B cell (primary cell): ENCODE results near the gene CCDC134. TPM values are rescaled to one million over a fixed set of nuclear protein-coding genes. Genes with fewer than 3 reads are reported as not detected.

Experiments
- ATAC-seq: fragments of 200-7000 bp; cut with Tn5 transposase; one replicate; pipeline ENCODE4 v1.10.0; 2021; ENCODE audit warnings: low read depth, mild to moderate bottlenecking, moderate number of reproducible peaks, moderate library complexity
- CTCF ChIA-PET: fragments of 350-600 bp; sonication (Branson Sonifier 250); formaldehyde crosslinking; loops from one replicate; lab custom pipeline; 2021; ENCODE audit warnings: antibody characterized with exemption, inconsistent platforms; lab: Charles Lee
- POLR2A ChIA-PET: fragments of 350-600 bp; sonication (Branson Sonifier 250); formaldehyde crosslinking; loops from one replicate; lab custom pipeline; 2021; ENCODE audit warnings: antibody characterized with exemption; lab: Charles Lee
- DNase-seq: peaks from one replicate; pipeline ENCODE4 v3.0.0; 2013
- H2AFZ ChIP-seq: 2 replicates; pipeline ENCODE4 v1.6.1; 2012; ENCODE audit warnings: mild to moderate bottlenecking, low read depth, low read length; ENCODE audit not compliant: insufficient read depth, poor library complexity, severe bottlenecking
- H3K27ac ChIP-seq, 2 donors: 1 replicate in 1 of 2; 2 replicates in 1 of 2; pipeline ENCODE4 v1.5.1; 2012 to 2013; ENCODE audit warnings: low read length in 2 of 2, mild to moderate bottlenecking in 2 of 2, moderate library complexity in 1 of 2
- H3K27me3 ChIP-seq, 4 experiments: fragments of 200-600 bp in 1 of 4; sonication (generic) in 1 of 4; replicated peaks in 1 of 4; 1 replicate in 2 of 4; 2 replicates in 2 of 4; pipeline versions ENCODE4 v1.6.1 to v1.7.0; 2013 to 2016; ENCODE audit warnings: low read length in 3 of 4, mild to moderate bottlenecking in 2 of 4, mixed read lengths in 1 of 4, moderate library complexity in 1 of 4; ENCODE audit not compliant: insufficient read depth in 4 of 4, control insufficient read depth in 3 of 4; ENCODE audit errors: control extremely low read depth in 1 of 4
- H3K36me3 ChIP-seq, 2 experiments: replicated peaks in 1 of 2; 1 replicate in 1 of 2; 2 replicates in 1 of 2; pipeline versions ENCODE4 v1.6.1 to v1.7.1; 2013; ENCODE audit warnings: low read length in 1 of 2; ENCODE audit not compliant: insufficient read depth in 2 of 2, control insufficient read depth in 1 of 2; ENCODE audit errors: control extremely low read depth in 1 of 2, extremely low read depth in 1 of 2
- H3K4me1 ChIP-seq, 2 donors: fragments of 200-600 bp in 1 of 2; sonication (generic) in 1 of 2; 1 replicate in 1 of 2; 2 replicates in 1 of 2; pipeline versions ENCODE4 v1.5.1 to v1.6.1; 2013 to 2017; ENCODE audit warnings: low read length in 2 of 2; ENCODE audit not compliant: control insufficient read depth in 2 of 2, insufficient read depth in 2 of 2
- H3K4me2 ChIP-seq: replicated peaks from 2 replicates; pipeline ENCODE3; 2012; ENCODE audit warnings: mild to moderate bottlenecking, low read depth, low read length; ENCODE audit not compliant: poor library complexity, severe bottlenecking
- H3K4me3 ChIP-seq, 5 experiments: fragments of 200-600 bp in 1 of 5; sonication (generic) in 1 of 5; 1 replicate in 3 of 5; 2 replicates in 2 of 5; pipeline versions ENCODE4 v1.5.1 to v1.7.0; 2011 to 2016; ENCODE audit warnings: low read length in 4 of 5, mild to moderate bottlenecking in 4 of 5, low read depth in 2 of 5, control low read depth in 1 of 5, moderate library complexity in 1 of 5; ENCODE audit not compliant: insufficient read depth in 1 of 5; ENCODE audit errors: control extremely low read depth in 1 of 5, extremely low read depth in 1 of 5
- H3K79me2 ChIP-seq: fragments of 200-600 bp; sonication (generic); one replicate; pipeline ENCODE4 v1.6.0; 2016; ENCODE audit warnings: low read length; ENCODE audit not compliant: control insufficient read depth, insufficient read depth
- H3K9ac ChIP-seq: fragments of 200-600 bp; sonication (generic); 2 replicates; pipeline ENCODE4 v1.6.1; 2017; ENCODE audit warnings: mild to moderate bottlenecking, low read length, moderate library complexity
- H3K9me3 ChIP-seq, 3 donors: one replicate each; pipeline versions ENCODE4 v1.6.1 to v1.7.1; 2013; ENCODE audit warnings: low read length in 2 of 3; ENCODE audit not compliant: control insufficient read depth in 2 of 3, insufficient read depth in 1 of 3; ENCODE audit errors: control extremely low read depth in 1 of 3
- H4K20me1 ChIP-seq: 2 replicates; pipeline ENCODE4 v1.6.0; 2012; ENCODE audit warnings: mild to moderate bottlenecking, low read length; ENCODE audit not compliant: insufficient read depth, control insufficient read depth, poor library complexity, severe bottlenecking
- H3K27ac Mint-ChIP-seq: one replicate; pipeline ENCODE4 v1.8.0; 2021; ENCODE audit warnings: mixed read lengths
- H3K27me3 Mint-ChIP-seq: one replicate; pipeline ENCODE4 v1.8.0; 2021; ENCODE audit warnings: mixed read lengths
- H3K4me1 Mint-ChIP-seq: one replicate; pipeline ENCODE4 v1.8.0; 2021; ENCODE audit warnings: mixed read lengths
- H3K4me3 Mint-ChIP-seq: one replicate; pipeline ENCODE4 v1.8.0; 2021; ENCODE audit warnings: mixed read lengths
- H3K9me3 Mint-ChIP-seq: one replicate; pipeline ENCODE4 v1.8.0; 2022; ENCODE audit warnings: mixed read lengths; ENCODE audit not compliant: insufficient read depth
- CTCF ChIP-seq: fragments of 200-600 bp; IDR thresholded peaks from one replicate; pipeline ENCODE4 v1.8.0; 2022; ENCODE audit warnings: antibody characterized with exemption, mild to moderate bottlenecking
- EZH2 ChIP-seq: IDR thresholded peaks from 2 replicates; pipeline ENCODE4 v1.6.1; 2012; ENCODE audit warnings: borderline replicate concordance, low read depth, mild to moderate bottlenecking, moderate library complexity, low read length; ENCODE audit not compliant: insufficient read depth, poor library complexity, severe bottlenecking
- WGBS: methylation state at CpG from one replicate; pipeline ENCODE4 v1.1.5; 2013; ENCODE audit warnings: missing lambda C conversion rate; ENCODE audit not compliant: insufficient coverage; 5-methylcytosine and 5-hydroxymethylcytosine counted together
- intact Hi-C: fragments of 100-400 bp; cut with micrococcal nuclease; formaldehyde crosslinking; loops from one replicate; pipeline ENCODE4 v1.10.0; 2022
- polyA plus RNA-seq: library from polyadenylated mRNA; depleted of rRNA; stranded (reverse); fragments of >200 nt; gene quantifications from 2 replicates; pipeline ENCODE4 v1.2.3, GENCODE V29; 2012
- total RNA-seq, 2 donors: library from RNA; stranded (reverse); fragments of 120-200 nt in 1 of 2; gene quantifications; 1 replicate in 1 of 2; 2 replicates in 1 of 2; pipeline versions ENCODE4 v1.2.3 to v1.2.4, GENCODE V29; 2013 to 2022

The CCDC134 gene
- total and polyA plus RNA-seq, 2 donors (not counting 1 experiment from before 2014, with no cell fraction given): 4.4 to 18.1 TPM

DNA sequence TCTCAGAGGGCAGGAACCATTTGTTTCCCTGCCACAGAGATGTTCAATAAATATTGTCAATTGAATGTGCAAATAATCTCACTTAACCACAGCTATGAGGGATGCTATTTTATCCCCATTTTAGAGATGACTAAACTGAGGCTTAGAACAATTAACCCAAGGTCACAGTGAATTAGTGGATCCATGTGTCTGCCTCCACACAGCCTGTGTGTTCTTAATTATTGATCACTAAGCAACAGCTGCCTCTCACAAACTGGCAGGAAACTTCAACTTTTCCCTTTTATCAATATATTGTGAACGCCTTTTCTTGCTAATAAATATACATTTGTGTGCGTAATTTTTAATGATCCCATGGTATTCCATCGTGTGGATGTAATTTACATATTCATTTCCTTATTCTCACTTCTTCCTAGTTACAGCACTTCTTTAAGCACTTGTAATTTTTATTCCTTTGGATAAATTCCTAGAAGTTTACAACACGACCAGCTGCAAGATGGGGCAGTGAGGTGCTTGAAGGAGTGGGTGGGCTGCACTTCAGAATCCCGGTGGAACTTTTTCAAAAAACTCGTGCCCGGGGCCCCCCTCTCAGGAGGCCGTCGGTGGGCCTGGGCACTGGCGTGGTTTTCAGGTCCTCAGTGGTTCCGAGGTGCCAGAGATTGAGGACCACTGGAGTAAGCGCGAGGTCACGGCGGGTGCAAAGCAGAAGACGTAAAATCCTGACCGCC, 31.5 kb downstream of the CCDC134 start:
- CTCF ChIA-PET: interaction anchor here (0.9 to 4.8 kb wide), 15 partner anchors 8 to 134 kb away, joined by 3 to 40 read pairs (median 5); partner anchors contain the start of genes MEI1, SHISA8 and TNFRSF13C
- no peaks in the 10 kb centered on the region for H3K27me3 Mint-ChIP-seq
- intact Hi-C loops: loop anchor here (1.0 to 2.0 kb wide), 10 partner anchors 10 to 259 kb away; partner anchors contain the start of genes CCDC134, NDUFA6, SMDT1 and WBP2NL

More for the DNA sequence above, 31.5 kb downstream of the CCDC134 start:
- Mint-ChIP-seq H3K27ac (peak overlapping the region; percentile 99), H3K4me3 (peak overlapping the region; percentile 95), H3K9me3 (no peaks in the 10 kb centered on the region), H3K4me1 (peaks cover 54% of the 10 kb centered on the region)
- Histone ChIP-seq H3K36me3 (peaks cover 0 to 17% of the 10 kb centered on the region in 2 experiments), H3K9me3 (no peaks in the 10 kb centered on the region), H3K9ac (peak overlapping the region; percentile 97), H2AFZ (peak overlapping the region; percentile 46), H3K4me1 (peaks cover 20 to 36% of the 10 kb centered on the region in 2 donors), H3K27me3 (no peaks in the 10 kb centered on the region), H3K27ac (peak overlapping the region; percentile 99 to 100), H4K20me1 (peaks cover 4% of the 10 kb centered on the region), H3K79me2 (peaks cover 44% of the 10 kb centered on the region), H3K4me3 (peak overlapping the region; percentile 49 to 92 (median 90)), H3K4me2 (peak overlapping the region; percentile 77)
- POLR2A ChIA-PET: interaction anchor here (0.6 to 4.6 kb wide), 24 partner anchors 9 to 565 kb away, joined by 3 to 64 read pairs (median 4); partner anchors contain the start of genes CCDC134, CENPM, NDUFA6 and SMIM45
- ATAC-seq: no peak
- WGBS: under 1% methylated on average over 14 of the region's 17 CpGs
- no peak for DNase-seq
- no peak for TF ChIP-seq CTCF
- no peak for TF ChIP-seq EZH2
